GM23248 (cell line): ENCODE data around the gene LIPJ.

Experiments
- EZH2 ChIP-seq: fragments of 200-600 bp; sonication (generic); IDR thresholded peaks from 2 replicates; pipeline ENCODE4 v1.6.1; 2018; ENCODE audit warnings: antibody characterized with exemption, mild to moderate bottlenecking; ENCODE audit not compliant: insufficient read depth, poor library complexity, severe bottlenecking
- EZH2phosphoT487 ChIP-seq: fragments of 200-600 bp; sonication (generic); IDR thresholded peaks from 2 replicates; pipeline ENCODE4 v1.6.1; 2018; ENCODE audit warnings: antibody characterized with exemption, moderate library complexity, mild to moderate bottlenecking, low read depth; ENCODE audit not compliant: insufficient read depth

DNA sequence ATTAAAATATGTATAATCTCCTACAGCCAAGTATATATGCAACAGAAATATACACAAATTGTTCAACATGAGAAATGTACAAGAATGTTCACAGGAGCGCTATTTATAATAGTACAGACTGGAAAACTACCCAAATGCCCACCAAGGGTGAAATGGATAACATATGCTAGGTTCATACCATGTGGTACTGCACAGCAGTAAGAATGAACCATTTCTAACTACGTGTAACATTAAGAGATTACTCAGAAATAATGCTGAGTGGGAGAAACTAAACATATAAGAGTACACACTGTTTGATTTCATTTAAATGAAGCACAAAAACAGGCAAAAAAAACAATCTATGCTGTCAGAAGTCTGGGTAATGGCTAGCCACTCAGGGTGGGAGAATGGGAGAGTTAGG, 49.2 kb upstream of the LIPJ start:
- TF ChIP-seq EZH2 (no peak), EZH2phosphoT487 (no peak)
